Naive thymus-derived CD4-positive, alpha-beta T cell (primary cell): Measurements from ENCODE around the gene LRRC8D. TPM values are rescaled to one million over a fixed set of nuclear protein-coding genes. Genes with fewer than 3 reads are reported as not detected.

Experiments
- ATAC-seq: fragments of 150-1000 bp; cut with Tn5 transposase; 2 replicates; pipeline ENCODE4 v1.10.0; 2021; ENCODE audit warnings: mild to moderate bottlenecking, moderate library complexity
- CTCF ChIA-PET: fragments of 350-600 bp; sonication (Branson Sonifier 250); formaldehyde crosslinking; loops from one replicate; lab custom pipeline; 2021; ENCODE audit warnings: antibody characterized with exemption; lab: Charles Lee
- POLR2A ChIA-PET: fragments of 350-600 bp; sonication (Branson Sonifier 250); formaldehyde crosslinking; loops from one replicate; lab custom pipeline; 2021; ENCODE audit warnings: antibody characterized with exemption, inconsistent platforms; lab: Charles Lee
- DNase-seq, 9 donors: peaks; one replicate each; pipeline versions ENCODE4 v3.0.0 to v3.0.0-alpha.2; 2020 to 2022; ENCODE audit warnings: mixed read lengths in 1 of 9
- H3K27ac ChIP-seq: one replicate; pipeline ENCODE4 v1.7.0; 2013; ENCODE audit warnings: mild to moderate bottlenecking, low read depth, low read length, moderate library complexity
- H3K27me3 ChIP-seq, 2 donors: one replicate each; pipeline ENCODE4 v1.7.0; 2013; ENCODE audit warnings: low read length in 2 of 2, mild to moderate bottlenecking in 2 of 2, moderate library complexity in 2 of 2; ENCODE audit not compliant: control insufficient read depth in 2 of 2, insufficient read depth in 2 of 2
- H3K36me3 ChIP-seq, 3 experiments: 1 replicate in 2 of 3; 2 replicates in 1 of 3; pipeline ENCODE4 v1.7.0; 2013; ENCODE audit warnings: low read length in 3 of 3, mild to moderate bottlenecking in 3 of 3, moderate library complexity in 1 of 3; ENCODE audit not compliant: insufficient read depth in 3 of 3, control insufficient read depth in 2 of 3
- H3K4me1 ChIP-seq, 2 donors: one replicate each; pipeline ENCODE4 v1.7.0; 2013; ENCODE audit warnings: low read length in 2 of 2, mild to moderate bottlenecking in 2 of 2, moderate library complexity in 1 of 2; ENCODE audit not compliant: control insufficient read depth in 2 of 2, insufficient read depth in 2 of 2
- H3K4me3 ChIP-seq: 2 replicates; pipeline ENCODE4 v1.7.0; 2013; ENCODE audit warnings: mild to moderate bottlenecking, low read length
- H3K9me3 ChIP-seq, 3 experiments: 1 replicate in 2 of 3; 2 replicates in 1 of 3; pipeline ENCODE4 v1.7.0; 2013; ENCODE audit warnings: low read length in 3 of 3; ENCODE audit not compliant: control insufficient read depth in 2 of 3
- H3K27ac Mint-ChIP-seq, 9 donors: one replicate each; pipeline ENCODE4 v1.8.0; 2020 to 2022; ENCODE audit warnings: mixed read lengths in 9 of 9, mild to moderate bottlenecking in 8 of 9, moderate library complexity in 5 of 9, inconsistent platforms in 2 of 9
- H3K27me3 Mint-ChIP-seq, 5 donors: one replicate each; pipeline ENCODE4 v1.8.0; 2021 to 2022; ENCODE audit warnings: mixed read lengths in 5 of 5, mild to moderate bottlenecking in 1 of 5
- H3K36me3 Mint-ChIP-seq, 5 donors: one replicate each; pipeline ENCODE4 v1.8.0; 2020 to 2022; ENCODE audit warnings: mixed read lengths in 5 of 5, mild to moderate bottlenecking in 3 of 5, inconsistent platforms in 1 of 5
- H3K4me1 Mint-ChIP-seq, 7 donors: one replicate each; pipeline ENCODE4 v1.8.0; 2020 to 2022; ENCODE audit warnings: mixed read lengths in 7 of 7, mild to moderate bottlenecking in 3 of 7, inconsistent platforms in 1 of 7
- H3K4me3 Mint-ChIP-seq, 10 donors: one replicate each; pipeline ENCODE4 v1.8.0; 2020 to 2022; ENCODE audit warnings: mild to moderate bottlenecking in 10 of 10, mixed read lengths in 10 of 10, moderate library complexity in 6 of 10, inconsistent platforms in 2 of 10
- H3K9me3 Mint-ChIP-seq, 11 donors: one replicate each; pipeline ENCODE4 v1.8.0; 2020 to 2022; ENCODE audit warnings: mixed read lengths in 11 of 11, mild to moderate bottlenecking in 4 of 11, inconsistent platforms in 1 of 11, moderate library complexity in 1 of 11
- intact Hi-C, 2 donors: fragments of 100-400 bp; cut with micrococcal nuclease; formaldehyde crosslinking; loops; one replicate each; pipeline ENCODE4 v1.15.1; 2023
- polyA plus RNA-seq, 2 donors: library from polyadenylated mRNA; unstranded; fragments of 300-500 nt; fragmentation: Illumina TruSeq; gene quantifications; one replicate each; pipeline ENCODE4 v1.2.3, GENCODE V29; 2021
- total RNA-seq, 6 experiments: library from RNA in 5 of 6; stranded (reverse) in 5 of 6; gene quantifications; 1 replicate in 5 of 6; 2 replicates in 1 of 6; pipeline ENCODE4 v1.2.3 and lab custom pipeline; 2021 to 2026

Gene LRRC8D
- total and polyA plus RNA-seq, 7 experiments from 2014 or later: 21.1 to 65.7 (median 38.9) TPM

DNA sequence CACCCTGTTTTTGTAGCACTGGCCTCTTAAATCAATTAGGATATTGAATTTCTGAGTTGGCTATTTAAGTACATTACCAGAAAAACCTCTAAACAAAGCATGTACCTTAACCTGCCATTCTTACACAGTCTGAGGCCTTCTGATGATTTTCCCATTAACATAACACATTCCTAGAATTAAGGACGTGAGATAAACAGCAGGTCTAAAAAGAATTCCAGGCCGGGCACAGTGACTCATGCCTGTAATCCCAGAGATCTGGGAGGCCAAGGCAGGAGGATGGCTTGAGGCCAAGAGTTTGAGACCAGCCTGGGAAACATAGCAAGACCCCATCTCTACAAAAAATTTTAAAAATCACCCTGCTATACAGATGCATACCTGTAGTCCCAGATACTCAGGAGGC, 18.0 kb upstream of the LRRC8D start:
- no peak overlapping the region for H3K4me3 Mint-ChIP-seq

DNA sequence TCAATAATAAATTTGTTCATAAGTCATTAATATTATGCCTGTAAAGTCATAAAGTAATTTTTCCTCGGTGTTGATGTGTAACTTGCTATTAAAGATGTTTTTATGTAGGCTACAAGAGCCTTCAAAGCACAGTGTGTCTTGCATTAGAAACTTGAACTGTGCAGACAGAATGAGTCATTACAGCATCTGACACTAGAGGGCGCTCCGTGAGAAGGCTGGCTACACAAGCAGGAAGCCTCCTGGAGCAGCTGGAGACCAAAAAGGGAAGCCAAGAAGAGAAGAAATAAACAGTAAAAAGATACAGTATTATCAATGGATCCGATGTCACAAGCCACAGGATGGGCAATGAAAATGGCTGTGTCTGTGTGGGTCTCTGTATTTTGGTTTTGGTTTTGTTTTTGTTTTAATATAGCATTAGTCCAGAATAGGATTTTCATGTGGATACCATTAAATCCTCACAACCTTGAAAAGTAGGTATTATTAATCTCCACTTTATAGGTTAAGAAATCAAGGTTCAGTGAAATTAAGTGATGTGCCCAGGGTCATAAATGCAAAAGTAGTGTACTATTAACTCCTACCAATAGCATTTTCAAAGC, 16.1 kb upstream of the LRRC8D start:
- H3K36me3 Mint-ChIP-seq: no peaks in the 10 kb centered on the region
- Histone ChIP-seq H3K4me1 (no peaks in the 10 kb centered on the region), H3K9me3 (no peaks in the 10 kb centered on the region), H3K36me3 (no peaks in the 10 kb centered on the region), H3K27me3 (no peaks in the 10 kb centered on the region), H3K4me3 (no peak overlapping the region), H3K27ac (no peak overlapping the region)
- peak; percentile 64 to 83 (median 80) for DNase-seq
- peaks cover 0 to 2% (median 0%) of the 10 kb centered on the region in 11 donors for H3K9me3 Mint-ChIP-seq
- ATAC-seq: peak; percentile 98
- H3K4me3 Mint-ChIP-seq: no peak overlapping the region
- no peak overlapping the region for H3K27ac Mint-ChIP-seq
- CTCF ChIA-PET: interaction anchor here (0.6 to 4.0 kb wide), 7 partner anchors 36 to 320 kb away, joined by 3 to 47 read pairs (median 3); no protein-coding TSS in a partner anchor
- H3K27me3 Mint-ChIP-seq: peaks cover 0 to 7% (median 0%) of the 10 kb centered on the region in 5 donors
- intact Hi-C loops: loop anchor here (1.0 kb wide), 6 partner anchors 17 to 321 kb away; partner anchors contain the start of gene LRRC8D (in 1 of the 2)
- H3K4me1 Mint-ChIP-seq: peaks cover 0 to 6% (median 0%) of the 10 kb centered on the region in 7 donors
- POLR2A ChIA-PET: no interaction called here

More for the DNA sequence above, 18.0 kb upstream of the LRRC8D start:
- H3K4me1 ChIP-seq: no peaks in the 10 kb centered on the region
- no peaks in the 10 kb centered on the region for H3K27me3 ChIP-seq
- ChIA-PET CTCF (interaction anchor here (0.6 to 4.0 kb wide), 2 partner anchors 34 to 186 kb away, joined by 3 to 47 read pairs; no protein-coding TSS in a partner anchor), POLR2A (no interaction called here)
- ATAC-seq (no peak), DNase-seq (no peak)
- H3K9me3 Mint-ChIP-seq: peaks cover 0 to 2% (median 0%) of the 10 kb centered on the region in 11 donors
- H3K36me3 ChIP-seq: no peaks in the 10 kb centered on the region
- no peaks in the 10 kb centered on the region for H3K9me3 ChIP-seq
- no peak overlapping the region for H3K27ac ChIP-seq
- H3K4me3 ChIP-seq: no peak overlapping the region
- H3K36me3 Mint-ChIP-seq: no peaks in the 10 kb centered on the region
- H3K27ac Mint-ChIP-seq: no peak overlapping the region
- H3K27me3 Mint-ChIP-seq: no peaks in the 10 kb centered on the region
- intact Hi-C loops: no loop called here
- H3K4me1 Mint-ChIP-seq: peaks cover 0 to 19% (median 0%) of the 10 kb centered on the region in 7 donors

DNA sequence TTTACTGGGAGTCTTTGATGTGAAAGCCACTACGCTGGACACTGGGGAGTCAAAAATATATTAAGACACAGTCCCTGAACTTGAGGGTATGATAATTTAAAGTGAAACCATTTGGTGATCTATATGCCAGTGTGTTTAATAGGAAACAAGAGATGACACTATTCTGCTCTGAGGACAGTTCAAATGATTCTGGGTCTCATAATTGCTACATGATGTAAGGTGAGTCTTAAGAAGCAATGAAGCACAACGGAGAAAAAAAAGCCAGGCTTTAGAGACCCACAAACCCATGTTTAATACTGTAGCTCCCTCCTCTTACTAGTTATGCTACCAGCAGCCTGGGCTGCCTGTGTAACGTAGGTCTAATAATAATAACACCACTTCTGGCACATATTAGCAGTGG, 14.2 kb upstream of the LRRC8D start:
- Mint-ChIP-seq H3K27me3 (peaks cover 0 to 16% (median 6%) of the 10 kb centered on the region in 5 donors), H3K36me3 (no peaks in the 10 kb centered on the region), H3K9me3 (no peaks in the 10 kb centered on the region), H3K4me1 (peaks cover 0 to 2% (median 0%) of the 10 kb centered on the region in 7 donors), H3K4me3 (no peak overlapping the region), H3K27ac (no peak overlapping the region)
- intact Hi-C loops: no loop called here
- H3K27me3 ChIP-seq: no peaks in the 10 kb centered on the region
- H3K36me3 ChIP-seq: no peaks in the 10 kb centered on the region
- no peaks in the 10 kb centered on the region for H3K9me3 ChIP-seq
- DNase-seq (no peak), ATAC-seq (no peak)
- H3K4me3 ChIP-seq: no peak overlapping the region
- H3K27ac ChIP-seq: no peak overlapping the region
- CTCF ChIA-PET: interaction anchor here (2.1 kb wide), 1 partner anchor 181 kb away, joined by 7 read pairs; no protein-coding TSS in a partner anchor
- POLR2A ChIA-PET: interaction anchor here (1.1 kb wide), 1 partner anchor 17 kb away, joined by 3 read pairs; no protein-coding TSS in a partner anchor
- no peaks in the 10 kb centered on the region for H3K4me1 ChIP-seq

DNA sequence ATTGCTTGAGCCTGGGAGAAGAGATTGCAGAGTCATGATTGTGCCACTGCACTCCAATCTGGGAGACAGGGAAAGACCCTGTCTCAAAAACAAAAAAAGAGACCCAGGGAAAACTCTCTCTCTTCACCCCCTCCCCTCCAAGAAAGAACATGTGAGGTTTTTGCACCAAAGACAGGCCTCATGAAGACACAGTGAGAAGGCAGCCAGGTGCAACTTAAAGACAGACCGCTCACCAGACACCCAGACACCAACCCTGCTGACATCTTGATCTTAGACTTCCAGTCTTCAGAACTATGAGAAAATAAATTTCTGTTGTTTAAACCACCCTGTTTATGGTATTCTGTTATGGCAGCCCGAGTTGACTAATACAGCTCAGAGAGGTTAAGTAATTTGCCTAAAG, 13.3 kb upstream of the LRRC8D start:
- H3K4me1 ChIP-seq: no peaks in the 10 kb centered on the region

DNA sequence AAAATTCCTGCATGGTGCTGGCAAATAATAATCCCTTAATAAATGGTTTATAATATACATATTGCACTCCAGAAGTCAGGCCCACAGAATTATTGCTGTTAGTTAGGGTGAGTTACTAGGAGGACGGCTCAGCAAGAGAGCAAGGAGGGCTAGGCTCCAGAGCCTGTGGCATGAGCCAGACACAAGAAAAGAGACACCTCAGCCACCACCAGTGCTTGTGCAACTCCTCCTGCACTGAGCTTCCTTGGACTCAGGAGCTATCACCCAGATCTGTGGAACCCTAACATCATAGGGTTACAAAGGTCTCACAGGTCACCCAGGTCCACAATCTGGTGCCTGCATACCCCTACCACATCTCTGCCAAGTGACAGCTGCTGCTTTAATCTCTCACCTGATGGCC, 12.8 kb upstream of the LRRC8D start:
- Histone ChIP-seq H3K36me3 (no peaks in the 10 kb centered on the region), H3K27ac (no peak overlapping the region), H3K27me3 (no peaks in the 10 kb centered on the region), H3K4me3 (no peak overlapping the region), H3K4me1 (no peaks in the 10 kb centered on the region), H3K9me3 (no peaks in the 10 kb centered on the region)
- DNase-seq (no peak), ATAC-seq (no peak)
- POLR2A ChIA-PET: interaction anchor here (0.6 kb wide), 1 partner anchor 170 kb away, joined by 3 read pairs; no protein-coding TSS in a partner anchor
- Mint-ChIP-seq H3K27me3 (peaks cover 6 to 18% (median 9%) of the 10 kb centered on the region in 5 donors), H3K9me3 (no peaks in the 10 kb centered on the region), H3K4me3 (no peak overlapping the region), H3K36me3 (peaks cover 0 to 3% (median 0%) of the 10 kb centered on the region in 5 donors), H3K27ac (no peak overlapping the region), H3K4me1 (peaks cover 0 to 2% (median 0%) of the 10 kb centered on the region in 7 donors)
- intact Hi-C loops: no loop called here
- CTCF ChIA-PET: interaction anchor here (0.9 to 1.7 kb wide), 3 partner anchors 179 to 185 kb away, joined by 3 to 5 read pairs (median 3); no protein-coding TSS in a partner anchor

More for the DNA sequence above, 13.3 kb upstream of the LRRC8D start:
- H3K4me3 Mint-ChIP-seq: no peak overlapping the region
- CTCF ChIA-PET: interaction anchor here (0.9 to 2.1 kb wide), 2 partner anchors 180 to 183 kb away, joined by 3 to 7 read pairs; no protein-coding TSS in a partner anchor
- peaks cover 0 to 3% (median 0%) of the 10 kb centered on the region in 5 donors for H3K36me3 Mint-ChIP-seq
- H3K27me3 ChIP-seq: no peaks in the 10 kb centered on the region
- DNase-seq (no peak), ATAC-seq (no peak)
- H3K4me3 ChIP-seq: no peak overlapping the region
- H3K27ac Mint-ChIP-seq: no peak overlapping the region
- POLR2A ChIA-PET: no interaction called here
- H3K9me3 ChIP-seq: no peaks in the 10 kb centered on the region
- H3K27ac ChIP-seq: no peak overlapping the region
- H3K36me3 ChIP-seq: no peaks in the 10 kb centered on the region
- peaks cover 6 to 16% (median 9%) of the 10 kb centered on the region in 5 donors for H3K27me3 Mint-ChIP-seq
- H3K9me3 Mint-ChIP-seq: no peaks in the 10 kb centered on the region
- intact Hi-C loops: no loop called here
- H3K4me1 Mint-ChIP-seq: peaks cover 0 to 2% (median 0%) of the 10 kb centered on the region in 7 donors

DNA sequence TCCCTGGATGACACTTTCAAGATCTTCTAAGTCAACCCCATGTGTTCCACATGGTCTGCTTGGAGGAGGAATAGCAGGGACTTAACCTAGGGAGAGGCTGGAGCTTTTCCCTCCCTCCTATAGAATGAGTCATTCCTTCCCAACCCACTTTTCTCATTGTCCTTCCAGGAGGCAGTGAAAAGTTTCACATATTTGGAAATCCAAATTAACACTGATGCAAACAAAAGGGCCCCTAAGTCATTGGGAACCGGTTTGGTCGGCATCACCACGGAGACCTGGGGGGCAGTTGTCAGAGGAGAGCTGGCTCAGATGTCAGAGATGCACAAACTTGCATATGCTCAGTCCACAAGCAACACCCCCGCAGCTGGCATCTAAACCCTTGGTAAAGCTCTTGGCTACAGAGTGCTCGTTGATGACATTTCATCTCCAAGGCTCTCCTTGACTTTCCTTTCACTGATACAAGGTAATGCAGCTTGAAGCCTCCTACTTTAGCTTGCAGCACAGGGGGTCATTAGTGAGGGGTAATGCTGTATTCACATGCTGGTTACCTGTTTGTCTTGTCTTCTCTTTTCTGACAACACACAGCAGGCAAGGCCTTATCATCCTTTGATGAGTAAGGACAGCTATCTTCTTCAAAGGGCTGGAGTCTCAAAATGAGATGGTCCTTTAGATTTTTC, 12.3 kb upstream of the LRRC8D start:
- Histone ChIP-seq H3K36me3 (no peaks in the 10 kb centered on the region), H3K27ac (no peak overlapping the region), H3K9me3 (no peaks in the 10 kb centered on the region), H3K4me1 (no peaks in the 10 kb centered on the region), H3K27me3 (no peaks in the 10 kb centered on the region), H3K4me3 (no peak overlapping the region)
- Mint-ChIP-seq H3K27ac (no peak overlapping the region), H3K4me1 (peaks cover 0 to 2% (median 0%) of the 10 kb centered on the region in 7 donors), H3K4me3 (no peak overlapping the region), H3K27me3 (peaks cover 6 to 19% (median 9%) of the 10 kb centered on the region in 5 donors), H3K36me3 (peaks cover 0 to 4% (median 0%) of the 10 kb centered on the region in 5 donors), H3K9me3 (no peaks in the 10 kb centered on the region)
- intact Hi-C loops: no loop called here
- CTCF ChIA-PET: interaction anchor here (1.4 to 1.7 kb wide), 2 partner anchors 178 to 184 kb away, joined by 3 to 5 read pairs; no protein-coding TSS in a partner anchor
- POLR2A ChIA-PET: interaction anchor here (0.6 kb wide), 1 partner anchor 169 kb away, joined by 3 read pairs; no protein-coding TSS in a partner anchor
- DNase-seq (no peak), ATAC-seq (no peak)
